DND-41 (cell line): ENCODE measurements around the gene FIGLA.

Experiments
- EZH2 ChIP-seq: IDR thresholded peaks from 3 replicates; pipeline ENCODE4 v1.6.1; 2012; ENCODE audit warnings: borderline replicate concordance, low read depth, mild to moderate bottlenecking, moderate library complexity, low read length, inconsistent platforms; ENCODE audit not compliant: severe bottlenecking
- TF ChIP-seq, protein P1 (sequence below): IDR thresholded peaks from 2 replicates; pipeline ENCODE4 v1.5.1; 2012; ENCODE audit warnings: borderline replicate concordance, low read length, moderate library complexity, mild to moderate bottlenecking; ENCODE audit not compliant: poor library complexity, severe bottlenecking; ENCODE audit errors: extremely low read depth

DNA sequence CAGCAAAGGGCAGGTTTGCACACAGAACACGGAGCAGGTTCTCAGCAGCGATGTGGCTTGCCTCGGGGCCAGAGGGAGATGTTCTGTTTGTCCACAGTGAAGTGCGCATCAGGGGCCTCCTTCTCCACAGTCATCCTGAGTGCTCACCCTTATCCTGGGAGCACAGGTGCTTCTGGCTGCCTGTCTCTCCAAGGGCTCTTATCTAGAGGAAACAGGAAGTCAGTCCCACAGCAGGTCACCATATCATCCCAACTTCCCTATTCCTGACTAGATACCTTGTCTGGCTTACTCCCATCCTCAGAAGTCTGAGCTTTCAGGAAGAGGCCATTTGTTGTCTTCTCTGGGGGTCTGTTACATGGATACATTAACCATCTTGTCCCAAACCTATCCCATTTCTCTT lies 45.2 kb upstream of the FIGLA start, which contains the start of gene CD207:
- TF ChIP-seq, protein P1, sequence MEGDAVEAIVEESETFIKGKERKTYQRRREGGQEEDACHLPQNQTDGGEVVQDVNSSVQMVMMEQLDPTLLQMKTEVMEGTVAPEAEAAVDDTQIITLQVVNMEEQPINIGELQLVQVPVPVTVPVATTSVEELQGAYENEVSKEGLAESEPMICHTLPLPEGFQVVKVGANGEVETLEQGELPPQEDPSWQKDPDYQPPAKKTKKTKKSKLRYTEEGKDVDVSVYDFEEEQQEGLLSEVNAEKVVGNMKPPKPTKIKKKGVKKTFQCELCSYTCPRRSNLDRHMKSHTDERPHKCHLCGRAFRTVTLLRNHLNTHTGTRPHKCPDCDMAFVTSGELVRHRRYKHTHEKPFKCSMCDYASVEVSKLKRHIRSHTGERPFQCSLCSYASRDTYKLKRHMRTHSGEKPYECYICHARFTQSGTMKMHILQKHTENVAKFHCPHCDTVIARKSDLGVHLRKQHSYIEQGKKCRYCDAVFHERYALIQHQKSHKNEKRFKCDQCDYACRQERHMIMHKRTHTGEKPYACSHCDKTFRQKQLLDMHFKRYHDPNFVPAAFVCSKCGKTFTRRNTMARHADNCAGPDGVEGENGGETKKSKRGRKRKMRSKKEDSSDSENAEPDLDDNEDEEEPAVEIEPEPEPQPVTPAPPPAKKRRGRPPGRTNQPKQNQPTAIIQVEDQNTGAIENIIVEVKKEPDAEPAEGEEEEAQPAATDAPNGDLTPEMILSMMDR: no peak
- TF ChIP-seq EZH2: no peak
